GM12878 (cell line): ENCODE results near the gene ATP5F1D. TPM values are rescaled to one million over a fixed set of nuclear protein-coding genes. Genes with fewer than 3 reads are reported as not detected.

Experiments
- ATAC-seq: fragments of 200-7000 bp; cut with Tn5 transposase; 3 replicates; pipeline ENCODE4 v1.9.1; 2020; ENCODE audit warnings: mild to moderate bottlenecking, moderate library complexity
- BruUV-seq: library from RNA; stranded (reverse); fragments of 400-500 nt; replicated peaks from 2 replicates; lab custom pipeline; 2021; lab: Mats Ljungman, UMichigan
- CTCF ChIA-PET: fragments of 300-600 bp; sonication (Branson Sonifier 250); formaldehyde crosslinking; extraction: SDS; loops from one replicate; lab custom pipeline; 2021; ENCODE audit warnings: inconsistent platforms; lab: Yijun Ruan, JAX
- POLR2A ChIA-PET: fragments of 350-600 bp; formaldehyde crosslinking; extraction: SDS; loops from one replicate; lab custom pipeline; 2021; ENCODE audit warnings: inconsistent platforms; lab: Charles Lee
- RAD21 ChIA-PET: fragments of 300-600 bp; sonication (Branson Sonifier 250); formaldehyde crosslinking; loops from one replicate; lab custom pipeline; 2023; ENCODE audit warnings: antibody characterized with exemption; ENCODE audit not compliant: unreplicated experiment; lab: Charles Lee
- SMC1A ChIA-PET: fragments of 300-600 bp; sonication (Branson Sonifier 250); formaldehyde crosslinking; loops from one replicate; lab custom pipeline; 2023; ENCODE audit not compliant: unreplicated experiment, uncharacterized antibody; lab: Charles Lee
- DNase-seq: peaks from one replicate; pipeline ENCODE4 v3.0.0-alpha.2; 2011; ENCODE audit warnings: low read depth, low spot score
- FAIRE-seq: peaks from 3 replicates; lab custom pipeline; 2011; peaks lifted over from hg19 to GRCh38; lab: Jason Lieb, UNC
- H2AFZ ChIP-seq: 2 replicates; pipeline ENCODE4 v1.6.0; 2011; ENCODE audit warnings: low read depth, low read length, control low read depth; ENCODE audit not compliant: control insufficient read depth
- H3K27ac ChIP-seq: 2 replicates; pipeline ENCODE4 v1.5.1; 2011; ENCODE audit warnings: control low read depth; ENCODE audit not compliant: control insufficient read depth, insufficient read depth
- H3K27me3 ChIP-seq, 2 experiments: replicated peaks in 1 of 2; 2 replicates each; pipeline versions ENCODE4 v1.6.0 to v1.6.1; 2011; ENCODE audit warnings: low read length in 1 of 2; ENCODE audit not compliant: control insufficient read depth in 2 of 2, insufficient read depth in 2 of 2
- H3K36me3 ChIP-seq, 2 experiments: 2 replicates each; pipeline ENCODE4 v1.5.1; 2011; ENCODE audit warnings: low read length in 1 of 2; ENCODE audit not compliant: control insufficient read depth in 2 of 2, insufficient read depth in 2 of 2
- H3K4me1 ChIP-seq: 2 replicates; pipeline ENCODE4 v1.6.1; 2011; ENCODE audit warnings: mild to moderate bottlenecking, low read length, moderate library complexity, mixed read lengths; ENCODE audit not compliant: control insufficient read depth, insufficient read depth
- H3K4me2 ChIP-seq: 2 replicates; pipeline ENCODE4 v1.6.0; 2011; ENCODE audit warnings: control low read depth; ENCODE audit not compliant: control insufficient read depth, insufficient read depth
- H3K4me3 ChIP-seq: fragments of 200-600 bp; sonication (generic); 2 replicates; pipeline ENCODE4 v1.5.1; 2016
- H3K79me2 ChIP-seq: 2 replicates; pipeline ENCODE4 v1.6.0; 2011; ENCODE audit warnings: low read length; ENCODE audit not compliant: control insufficient read depth, insufficient read depth
- H3K9ac ChIP-seq: 2 replicates; pipeline ENCODE4 v1.8.0; 2011; ENCODE audit warnings: low read length, control low read depth, mixed read lengths; ENCODE audit not compliant: control insufficient read depth, insufficient read depth
- H3K9me3 ChIP-seq: replicated peaks from 3 replicates; pipeline ENCODE4 v1.5.1; 2011; ENCODE audit warnings: mild to moderate bottlenecking, low read length; ENCODE audit not compliant: control insufficient read depth, insufficient read depth
- H4K20me1 ChIP-seq: 2 replicates; pipeline ENCODE4 v1.6.0; 2011; ENCODE audit not compliant: control insufficient read depth, insufficient read depth
- BCL11A ChIP-seq: IDR thresholded peaks from 2 replicates; pipeline ENCODE4 v1.6.1; 2011; ENCODE audit warnings: low read depth, low read length
- BMI1 ChIP-seq: fragments of 450-650 bp; IDR thresholded peaks from 2 replicates; pipeline ENCODE4 v1.6.1; 2016; ENCODE audit warnings: mild to moderate bottlenecking, moderate library complexity, borderline replicate concordance
- CEBPB ChIP-seq, 2 experiments: fragments of 150-350 bp in 1 of 2; IDR thresholded peaks; 2 replicates each; pipeline ENCODE4 v1.6.1; 2012 to 2014; ENCODE audit warnings: low read depth in 2 of 2, low read length in 2 of 2, borderline replicate concordance in 1 of 2, inconsistent platforms in 1 of 2
- CHD4 ChIP-seq: fragments of 200-600 bp; sonication (generic); IDR thresholded peaks from 2 replicates; pipeline ENCODE4 v1.6.1; 2016; ENCODE audit warnings: mild to moderate bottlenecking
- IKZF1 ChIP-seq: fragments of 450-650 bp; conservative IDR thresholded peaks from 2 replicates; pipeline ENCODE4 v1.6.1; 2017; ENCODE audit warnings: antibody characterized with exemption, mild to moderate bottlenecking
- NKRF ChIP-seq: fragments of 450-650 bp; conservative IDR thresholded peaks from 2 replicates; pipeline ENCODE4 v1.6.1; 2017; ENCODE audit warnings: mild to moderate bottlenecking, moderate library complexity
- NR2C1 ChIP-seq: fragments of 450-650 bp; IDR thresholded peaks from 2 replicates; pipeline ENCODE4 v1.6.1; 2017; ENCODE audit warnings: antibody characterized with exemption, mild to moderate bottlenecking, moderate library complexity
- NRF1 ChIP-seq: conservative IDR thresholded peaks from 2 replicates; pipeline ENCODE4 v1.6.1; 2011; ENCODE audit warnings: mild to moderate bottlenecking, low read depth, low read length, improper control_type of control experiment
- PBX3 ChIP-seq: IDR thresholded peaks from 2 replicates; pipeline ENCODE4 v1.6.1; 2011; ENCODE audit warnings: mild to moderate bottlenecking, low read depth, low read length, moderate library complexity; ENCODE audit not compliant: insufficient replicate concordance
- POLR2AphosphoS2 ChIP-seq: IDR thresholded peaks from 2 replicates; pipeline ENCODE4 v1.6.1; 2011; ENCODE audit warnings: low read depth, mild to moderate bottlenecking, low read length, improper control_type of control experiment, moderate library complexity
- POLR2AphosphoS5 ChIP-seq: IDR thresholded peaks from 2 replicates; pipeline ENCODE4 v1.6.1; 2011; ENCODE audit warnings: mild to moderate bottlenecking, low read length, inconsistent platforms
- RAD21 ChIP-seq: IDR thresholded peaks from 2 replicates; pipeline ENCODE4 v1.6.1; 2011; ENCODE audit warnings: mild to moderate bottlenecking, low read depth, low read length, moderate library complexity; ENCODE audit not compliant: insufficient read depth
- RCOR1 ChIP-seq: conservative IDR thresholded peaks from 2 replicates; pipeline ENCODE4 v1.6.1; 2012; ENCODE audit warnings: low read depth, low read length, improper control_type of control experiment
- SMARCA5 ChIP-seq: fragments of 450-650 bp; IDR thresholded peaks from 2 replicates; pipeline ENCODE4 v1.6.1; 2017; ENCODE audit warnings: mild to moderate bottlenecking
- TCF7 ChIP-seq: IDR thresholded peaks from 2 replicates; pipeline ENCODE4 v1.6.1; 2014; ENCODE audit warnings: antibody characterized with exemption, borderline replicate concordance
- WRNIP1 ChIP-seq: IDR thresholded peaks from 2 replicates; pipeline ENCODE4 v1.6.1; 2011; ENCODE audit warnings: low read depth, low read length, improper control_type of control experiment, borderline replicate concordance
- ZNF24 ChIP-seq: fragments of 450-650 bp; IDR thresholded peaks from 2 replicates; pipeline ENCODE4 v1.6.1; 2017; ENCODE audit warnings: antibody characterized with exemption, mild to moderate bottlenecking
- WGBS: methylation state at CpG from one replicate; pipeline ENCODE4 v1.1.6; 2016; ENCODE audit warnings: low lambda C conversion rate; ENCODE audit not compliant: insufficient replicate concordance, insufficient coverage; ENCODE audit errors: missing lambda C conversion rate; 5-methylcytosine and 5-hydroxymethylcytosine counted together
- in situ Hi-C: fragments of 300-500 bp; cut with MboI; formaldehyde crosslinking; loops from 9 replicates; pipeline ENCODE4 v1.14.3; 2018; ENCODE audit warnings: mixed read lengths
- intact Hi-C: fragments of 100-400 bp; cut with micrococcal nuclease; formaldehyde crosslinking; loops from one replicate; pipeline ENCODE4 v1.14.2; 2022; ENCODE audit not compliant: unreplicated experiment
- polyA plus RNA-seq, 11 experiments: library from polyadenylated mRNA; depleted of rRNA in 4 of 11; unstranded in 6 of 11; stranded (reverse) in 5 of 11; fragments of >200 nt; fragmentation: Nextera tagmentation in 4 of 11; fragmentation: Illumina TruSeq in 1 of 11; extraction: Ambion mirVana in 4 of 11; extraction: Trizol in 1 of 11; gene quantifications; 1 replicate in 1 of 11; 2 replicates in 10 of 11; pipeline versions ENCODE4 v1.2.1 to v1.2.3, GENCODE V29; 2011 to 2016; ENCODE audit warnings: inconsistent platforms in 2 of 11, missing spikeins in 2 of 11, low read depth in 1 of 11
- total RNA-seq, 4 experiments: library from RNA; depleted of rRNA in 3 of 4; stranded (reverse); fragments of >200 nt in 3 of 4; fragmentation: Illumina TruSeq in 1 of 4; extraction: Trizol in 1 of 4; gene quantifications; 2 replicates each; pipeline versions ENCODE4 v1.2.1 to v1.2.3, GENCODE V29; 2013 to 2021
- TF ChIP-seq, protein P1 (sequence below): fragments of 150-350 bp; IDR thresholded peaks from 2 replicates; pipeline ENCODE4 v1.6.1; 2014; ENCODE audit warnings: mild to moderate bottlenecking, low read depth, low read length

ATP5F1D gene
- total and polyA plus RNA-seq, 10 of the 15 experiments (the other 5 are each of a cell fraction or from before 2014, with no cell fraction given) = 7.2 to 357 (median 49.5) TPM

DNA sequence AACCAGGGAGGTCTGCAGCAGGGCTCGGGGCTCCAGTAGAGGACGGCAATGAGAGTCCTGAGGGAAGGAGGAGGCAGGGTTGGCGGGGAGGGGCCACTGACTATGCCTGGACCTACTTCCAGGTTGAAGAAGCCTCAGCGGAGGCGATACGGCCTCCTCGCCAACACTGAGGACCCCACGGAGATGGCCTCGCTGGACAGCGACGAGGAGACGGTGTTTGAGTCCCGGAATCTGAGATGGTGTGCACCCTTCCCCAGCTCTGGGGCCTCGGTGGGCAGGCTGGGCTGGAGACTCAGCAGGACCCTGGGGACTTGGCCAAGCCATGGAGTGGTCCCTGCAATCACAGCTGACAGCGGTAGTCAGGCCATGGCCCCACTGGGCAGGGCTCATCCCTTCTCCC is 35.5 kb downstream of the ATP5F1D start (continued):
- TF ChIP-seq NKRF = no peak

DNA sequence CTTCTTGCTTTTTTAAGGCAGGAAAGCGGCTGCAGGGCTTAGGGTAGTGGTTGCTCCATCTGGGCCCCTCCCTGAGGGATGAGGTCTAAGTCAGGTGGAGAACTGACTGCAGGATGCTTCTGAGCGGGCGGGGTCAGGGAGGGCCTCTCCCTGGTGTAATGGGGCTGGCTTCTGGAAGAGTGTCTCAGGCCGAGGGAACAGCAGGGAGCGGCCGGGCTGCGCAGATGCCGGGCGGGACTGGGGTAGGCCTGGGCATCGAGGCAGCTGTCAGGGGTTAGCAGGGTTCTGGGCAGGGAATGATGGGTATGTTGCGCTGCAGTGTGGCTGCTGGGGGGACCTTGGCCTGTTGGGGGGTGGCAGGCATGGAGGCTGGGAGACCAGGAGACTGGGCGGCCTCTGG is 36.5 kb downstream of the ATP5F1D start:
- no peak for DNase-seq
- CTCF ChIA-PET = interaction anchor here (0.7 to 3.5 kb wide), 3 partner anchors 34 to 160 kb away, joined by 6 to 40 read pairs (median 27); no protein-coding TSS in a partner anchor
- Histone ChIP-seq H4K20me1 (no peaks in the 10 kb centered on the region; the same call in 1 of the 2 replicates), H3K4me1 (peaks cover 14% of the 10 kb centered on the region), H3K9me3 (no peaks in the 10 kb centered on the region), H3K27ac (no peak overlapping the region), H2AFZ (no peak overlapping the region), H3K27me3 (no peaks in the 10 kb centered on the region), H3K4me3 (no peak overlapping the region), H3K4me2 (no peak overlapping the region), H3K9ac (no peak overlapping the region), H3K79me2 (peaks cover 33% of the 10 kb centered on the region), H3K36me3 (peaks cover 22 to 37% of the 10 kb centered on the region in 2 experiments)
- TF ChIP-seq, protein P1, sequence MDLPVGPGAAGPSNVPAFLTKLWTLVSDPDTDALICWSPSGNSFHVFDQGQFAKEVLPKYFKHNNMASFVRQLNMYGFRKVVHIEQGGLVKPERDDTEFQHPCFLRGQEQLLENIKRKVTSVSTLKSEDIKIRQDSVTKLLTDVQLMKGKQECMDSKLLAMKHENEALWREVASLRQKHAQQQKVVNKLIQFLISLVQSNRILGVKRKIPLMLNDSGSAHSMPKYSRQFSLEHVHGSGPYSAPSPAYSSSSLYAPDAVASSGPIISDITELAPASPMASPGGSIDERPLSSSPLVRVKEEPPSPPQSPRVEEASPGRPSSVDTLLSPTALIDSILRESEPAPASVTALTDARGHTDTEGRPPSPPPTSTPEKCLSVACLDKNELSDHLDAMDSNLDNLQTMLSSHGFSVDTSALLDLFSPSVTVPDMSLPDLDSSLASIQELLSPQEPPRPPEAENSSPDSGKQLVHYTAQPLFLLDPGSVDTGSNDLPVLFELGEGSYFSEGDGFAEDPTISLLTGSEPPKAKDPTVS = no peak
- TF ChIP-seq CHD4 (no peak), SMARCA5 (no peak), CEBPB (IDR thresholded peaks at IDR 0.05; ENCODE audit: borderline replicate concordance in 1 of 2, low read depth in 2 of 2, low read length in 2 of 2) (no peak), IKZF1 (no peak), ZNF24 (no peak), PBX3 (no peak), POLR2AphosphoS5 (no peak), BCL11A (no peak), POLR2AphosphoS2 (no peak), RCOR1 (no peak), RAD21 (no peak), NRF1 (no peak), TCF7 (no peak), WRNIP1 (no peak), NR2C1 (no peak), BMI1 (no peak)
- no TSS peak for BruUV-seq
- no peak for FAIRE-seq
- 86% methylated on average over 12 of the region's 12 CpGs for WGBS
- in situ Hi-C loops (loop anchor here (5.0 kb wide), 1 partner anchor 94 kb away; no protein-coding TSS in a partner anchor), intact Hi-C loops (no loop called here)
- RAD21 ChIA-PET = no interaction called here
- POLR2A ChIA-PET = no interaction called here
- no peak for ATAC-seq
- SMC1A ChIA-PET = no interaction called here
